SHP77 treated with DMSO at 0.1 percent for 48 hours (cell line): Measurements from ENCODE around the gene GPR83.
"Not testable (repeated sequence)": the region's sequence is repeated elsewhere in the genome, so short reads cannot be mapped to it uniquely, and the experiment has no call there.

Experiments used
- DNase-seq: peaks from one replicate; lab custom pipeline; 2025; lab: John Stamatoyannopoulos, UW

GPR83 gene

GRCh38 chr11:94370576-94370975, 30.6 kb downstream of the GPR83 start:
- DNase-seq = not testable (repeated sequence)

GRCh38 chr11:94350850-94351563, 50.2 kb downstream of the GPR83 start:
- not testable (repeated sequence) for DNase-seq

GRCh38 chr11:94346311-94346710, 54.9 kb downstream of the GPR83 start:
- not testable (repeated sequence) for DNase-seq

GRCh38 chr11:94343495-94343894, 57.7 kb downstream of the GPR83 start:
- DNase-seq = no peak

GRCh38 chr11:94342250-94342649, 59.0 kb downstream of the GPR83 start:
- no peak for DNase-seq

GRCh38 chr11:94338651-94339050, 62.6 kb downstream of the GPR83 start:
- no peak for DNase-seq

- no peak for DNase-seq
Measured at GRCh38 chr11:94336033-94336432, 65.2 kb downstream of the GPR83 start.

- DNase-seq = no peak
Measured at GRCh38 chr11:94332814-94333213, 68.4 kb downstream of the GPR83 start.

- no peak for DNase-seq
Measured at GRCh38 chr11:94330789-94331188, 70.4 kb downstream of the GPR83 start.

- no peak for DNase-seq
Measured at GRCh38 chr11:94329501-94329900, 71.7 kb downstream of the GPR83 start.

GRCh38 chr11:94328587-94329080, 72.6 kb downstream of the GPR83 start:
- DNase-seq = no peak
